Ramos (cell line): ENCODE data around the gene TTC28.

Experiments
- in situ Hi-C: fragments of 300-500 bp; cut with MboI; formaldehyde crosslinking; loops from one replicate; pipeline ENCODE4 v1.14.3; 2022; ENCODE audit warnings: low sequenced_read_pairs; ENCODE audit not compliant: unreplicated experiment

Gene TTC28

GRCh38 chr22:28609921-28610320 lies 69.7 kb downstream of the TTC28 start:
- in situ Hi-C loops: loop anchor here (10.0 kb wide), 1 partner anchor 245 kb away; no protein-coding TSS in a partner anchor

GRCh38 chr22:28608546-28608945 lies 71.1 kb downstream of the TTC28 start:
- in situ Hi-C loops: no loop called here

- in situ Hi-C loops: no loop called here
These were observed 71.8 kb downstream of the TTC28 start for GRCh38 chr22:28607795-28608194.

GRCh38 chr22:28604966-28605761 lies 74.5 kb downstream of the TTC28 start:
- in situ Hi-C loops: loop anchor here (5.0 kb wide), 1 partner anchor 222 kb away; no protein-coding TSS in a partner anchor

- in situ Hi-C loops: loop anchor here (5.0 kb wide), 1 partner anchor 225 kb away; no protein-coding TSS in a partner anchor
These were observed 77.7 kb downstream of the TTC28 start for GRCh38 chr22:28601915-28602314.

- in situ Hi-C loops: loop anchor here (5.0 kb wide), 1 partner anchor 227 kb away; no protein-coding TSS in a partner anchor
These were observed 79.0 kb downstream of the TTC28 start for GRCh38 chr22:28600546-28601143.

GRCh38 chr22:28599693-28600092 lies 79.9 kb downstream of the TTC28 start:
- in situ Hi-C loops: loop anchor here (5.0 to 10.0 kb wide), 3 partner anchors 228 to 575 kb away; no protein-coding TSS in a partner anchor

GRCh38 chr22:28597665-28598064 lies 82.0 kb downstream of the TTC28 start:
- in situ Hi-C loops: loop anchor here (5.0 to 10.0 kb wide), 2 partner anchors 445 to 573 kb away; no protein-coding TSS in a partner anchor

- in situ Hi-C loops: loop anchor here (5.0 to 10.0 kb wide), 2 partner anchors 447 to 570 kb away; no protein-coding TSS in a partner anchor
These were observed 84.7 kb downstream of the TTC28 start for GRCh38 chr22:28594797-28595462.

- in situ Hi-C loops: loop anchor here (10.0 kb wide), 1 partner anchor 569 kb away; no protein-coding TSS in a partner anchor
These were observed 85.4 kb downstream of the TTC28 start for GRCh38 chr22:28594076-28594796.

- in situ Hi-C loops: loop anchor here (10.0 kb wide), 1 partner anchor 568 kb away; no protein-coding TSS in a partner anchor
These were observed 86.3 kb downstream of the TTC28 start for GRCh38 chr22:28593299-28593698.

- in situ Hi-C loops: no loop called here
These were observed 90.4 kb downstream of the TTC28 start for GRCh38 chr22:28589102-28589750.

GRCh38 chr22:28585324-28585723 lies 94.3 kb downstream of the TTC28 start:
- in situ Hi-C loops: no loop called here

GRCh38 chr22:28582806-28583205 lies 96.8 kb downstream of the TTC28 start:
- in situ Hi-C loops: no loop called here

GRCh38 chr22:28581016-28581415 lies 98.6 kb downstream of the TTC28 start:
- in situ Hi-C loops: no loop called here

GRCh38 chr22:28576162-28576561 lies 103.5 kb downstream of the TTC28 start:
- in situ Hi-C loops: no loop called here

- in situ Hi-C loops: no loop called here
These were observed 105.4 kb downstream of the TTC28 start for GRCh38 chr22:28574159-28574788.

GRCh38 chr22:28570696-28571373 lies 108.8 kb downstream of the TTC28 start:
- in situ Hi-C loops: no loop called here
